ENCODE data around the gene KRABD2.

Gene KRABD2

DNA sequence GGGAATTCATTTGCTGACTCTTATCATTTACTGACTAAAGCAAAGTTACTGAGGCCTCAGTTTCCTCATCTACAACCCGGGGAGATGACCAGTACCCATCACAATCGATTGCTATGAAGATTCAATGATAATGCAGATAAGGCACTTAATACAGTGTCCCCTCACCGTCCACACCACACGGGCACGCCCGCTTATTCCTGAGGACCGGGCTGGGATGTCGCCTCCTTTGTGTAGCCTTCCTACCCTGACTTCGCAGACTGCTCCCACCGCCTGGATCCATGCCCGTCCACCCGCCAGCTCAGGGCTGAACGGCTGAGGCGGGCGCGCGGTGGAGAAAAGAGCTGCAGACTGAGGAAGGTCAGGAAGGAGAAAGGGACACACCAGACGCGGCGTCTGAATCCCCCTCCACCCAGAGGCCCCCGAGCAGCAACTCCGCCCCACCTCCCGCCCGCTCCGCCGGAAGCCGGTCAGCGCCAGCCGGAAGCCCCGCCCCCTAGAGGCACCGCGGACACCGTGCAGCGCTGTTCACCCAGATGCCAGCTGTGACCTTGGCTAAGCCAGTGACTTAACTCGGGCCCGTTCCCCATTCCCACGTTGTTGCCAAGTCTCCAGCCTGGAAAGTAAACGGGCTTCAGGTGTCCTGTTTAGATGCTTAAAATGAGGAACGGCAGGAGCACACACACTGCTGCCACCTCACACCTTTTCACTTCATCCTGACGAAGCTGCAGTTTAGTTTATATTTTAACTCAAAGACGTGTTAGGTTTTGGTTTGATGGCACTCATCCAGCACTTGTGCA is at the start of gene KRABD2:
KRABD2 (minus strand) TSS at position 434 of the 797 bp plus-strand sequence.
- Mint-ChIP-seq H3K27ac (peak within 1 kb of the TSS; percentile 71), H3K9me3 (no peaks in the 10 kb centered on the region), H3K27me3 (ENCODE audit: low read depth) (no peaks in the 10 kb centered on the region), H3K36me3 (ENCODE audit: low read depth) (peaks cover 44% of the 10 kb centered on the region), H3K4me1 (ENCODE audit: low read depth) (peaks cover 42% of the 10 kb centered on the region), H3K4me3 (peak within 1 kb of the TSS; percentile 87)

GRCh38 chr17:8421571-8421970 is 45.1 kb upstream of the KRABD2 start:
- Mint-ChIP-seq H3K27me3 (ENCODE audit: low read depth) (peaks cover 45% of the 10 kb centered on the region), H3K4me3 (no peak overlapping the region), H3K27ac (no peak overlapping the region), H3K4me1 (ENCODE audit: low read depth) (no peaks in the 10 kb centered on the region), H3K36me3 (ENCODE audit: low read depth) (no peaks in the 10 kb centered on the region), H3K9me3 (no peaks in the 10 kb centered on the region)

- Mint-ChIP-seq H3K4me3 (no peak overlapping the region), H3K9me3 (no peaks in the 10 kb centered on the region), H3K4me1 (ENCODE audit: low read depth) (no peaks in the 10 kb centered on the region), H3K27ac (no peak overlapping the region), H3K27me3 (ENCODE audit: low read depth) (peaks cover 53% of the 10 kb centered on the region), H3K36me3 (ENCODE audit: low read depth) (no peaks in the 10 kb centered on the region)
These were observed 43.8 kb upstream of the KRABD2 start for GRCh38 chr17:8420041-8420934.

GRCh38 chr17:8419305-8419704 is 42.8 kb upstream of the KRABD2 start:
- Mint-ChIP-seq H3K4me1 (ENCODE audit: low read depth) (no peaks in the 10 kb centered on the region), H3K27me3 (ENCODE audit: low read depth) (peaks cover 50% of the 10 kb centered on the region), H3K9me3 (no peaks in the 10 kb centered on the region), H3K36me3 (ENCODE audit: low read depth) (no peaks in the 10 kb centered on the region), H3K27ac (no peak overlapping the region), H3K4me3 (no peak overlapping the region)

- H3K27ac Mint-ChIP-seq, result no peak overlapping the region
- no peak overlapping the region for H3K4me3 Mint-ChIP-seq
- H3K4me1 Mint-ChIP-seq (ENCODE audit: low read depth), result peaks cover 1% of the 10 kb centered on the region
- no peaks in the 10 kb centered on the region for H3K9me3 Mint-ChIP-seq
- H3K27me3 Mint-ChIP-seq (ENCODE audit: low read depth), result peaks cover 52% of the 10 kb centered on the region
- H3K36me3 Mint-ChIP-seq (ENCODE audit: low read depth), result no peaks in the 10 kb centered on the region
These were observed 42.0 kb upstream of the KRABD2 start for GRCh38 chr17:8418471-8418870.

GRCh38 chr17:8417806-8418205 is 41.3 kb upstream of the KRABD2 start:
- no peak overlapping the region for H3K4me3 Mint-ChIP-seq
- H3K9me3 Mint-ChIP-seq, result no peaks in the 10 kb centered on the region
- no peak overlapping the region for H3K27ac Mint-ChIP-seq
- peaks cover 56% of the 10 kb centered on the region for H3K27me3 Mint-ChIP-seq (ENCODE audit: low read depth)
- peaks cover 3% of the 10 kb centered on the region for H3K4me1 Mint-ChIP-seq (ENCODE audit: low read depth)
- H3K36me3 Mint-ChIP-seq (ENCODE audit: low read depth), result no peaks in the 10 kb centered on the region

GRCh38 chr17:8413938-8414337 is 37.4 kb upstream of the KRABD2 start:
- Mint-ChIP-seq H3K4me3 (no peak overlapping the region), H3K27ac (no peak overlapping the region), H3K4me1 (ENCODE audit: low read depth) (peaks cover 8% of the 10 kb centered on the region), H3K27me3 (ENCODE audit: low read depth) (peaks cover 56% of the 10 kb centered on the region), H3K9me3 (no peaks in the 10 kb centered on the region), H3K36me3 (ENCODE audit: low read depth) (no peaks in the 10 kb centered on the region)

DNA sequence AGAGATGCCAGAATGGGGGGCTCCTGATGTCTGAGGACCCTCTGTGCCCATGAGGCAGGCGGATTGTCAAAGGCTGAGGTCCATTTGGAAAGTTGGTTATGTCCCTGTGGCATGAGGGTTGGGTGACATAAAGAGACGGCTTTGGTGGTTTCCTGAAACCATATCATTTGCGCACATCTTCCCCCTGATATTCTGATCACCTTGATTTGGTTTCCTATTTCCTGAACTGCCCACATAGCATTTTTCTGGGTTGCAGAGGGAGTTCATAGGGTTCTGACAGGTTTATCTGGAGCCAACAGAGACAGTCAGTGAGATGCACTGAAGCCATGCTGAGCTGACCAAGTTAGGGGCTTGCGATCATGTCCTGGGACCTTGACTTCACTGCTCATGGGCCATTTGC is 36.8 kb upstream of the KRABD2 start:
- H3K4me3 Mint-ChIP-seq, result no peak overlapping the region
- no peak overlapping the region for H3K27ac Mint-ChIP-seq
- no peaks in the 10 kb centered on the region for H3K9me3 Mint-ChIP-seq

DNA sequence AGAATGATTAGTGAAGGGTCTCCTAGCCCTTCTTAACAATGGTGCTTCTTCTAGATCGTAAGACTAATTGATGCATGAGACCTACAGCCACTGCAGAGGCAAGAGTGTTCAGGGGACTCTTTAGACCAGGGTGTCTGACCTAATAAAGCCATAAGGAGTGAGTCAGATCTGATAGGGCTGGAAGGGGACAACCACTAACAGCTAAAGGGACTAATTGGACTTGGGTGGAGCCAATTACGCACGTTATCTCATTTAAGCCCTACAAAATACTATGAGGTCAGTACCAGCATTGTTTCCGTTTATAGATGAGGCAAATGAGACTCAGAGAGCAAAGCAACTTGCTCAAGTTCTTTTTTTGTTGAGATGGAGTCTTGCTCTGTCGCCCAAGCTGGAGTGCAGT is 35.6 kb upstream of the KRABD2 start:
- Mint-ChIP-seq H3K27ac (no peak overlapping the region), H3K36me3 (ENCODE audit: low read depth) (no peaks in the 10 kb centered on the region), H3K4me1 (ENCODE audit: low read depth) (peaks cover 8% of the 10 kb centered on the region), H3K4me3 (no peak overlapping the region), H3K9me3 (no peaks in the 10 kb centered on the region), H3K27me3 (ENCODE audit: low read depth) (peaks cover 39% of the 10 kb centered on the region)

More for the DNA sequence above, 36.8 kb upstream of the KRABD2 start:
- no peaks in the 10 kb centered on the region for H3K36me3 Mint-ChIP-seq (ENCODE audit: low read depth)
- peaks cover 51% of the 10 kb centered on the region for H3K27me3 Mint-ChIP-seq (ENCODE audit: low read depth)
- H3K4me1 Mint-ChIP-seq (ENCODE audit: low read depth), result peaks cover 8% of the 10 kb centered on the region

- Mint-ChIP-seq H3K27me3 (ENCODE audit: low read depth) (peaks cover 30% of the 10 kb centered on the region), H3K27ac (no peak overlapping the region), H3K4me3 (no peak overlapping the region), H3K4me1 (ENCODE audit: low read depth) (peaks cover 8% of the 10 kb centered on the region), H3K36me3 (ENCODE audit: low read depth) (no peaks in the 10 kb centered on the region), H3K9me3 (no peaks in the 10 kb centered on the region)
These were observed 34.4 kb upstream of the KRABD2 start for GRCh38 chr17:8410883-8411238.

DNA sequence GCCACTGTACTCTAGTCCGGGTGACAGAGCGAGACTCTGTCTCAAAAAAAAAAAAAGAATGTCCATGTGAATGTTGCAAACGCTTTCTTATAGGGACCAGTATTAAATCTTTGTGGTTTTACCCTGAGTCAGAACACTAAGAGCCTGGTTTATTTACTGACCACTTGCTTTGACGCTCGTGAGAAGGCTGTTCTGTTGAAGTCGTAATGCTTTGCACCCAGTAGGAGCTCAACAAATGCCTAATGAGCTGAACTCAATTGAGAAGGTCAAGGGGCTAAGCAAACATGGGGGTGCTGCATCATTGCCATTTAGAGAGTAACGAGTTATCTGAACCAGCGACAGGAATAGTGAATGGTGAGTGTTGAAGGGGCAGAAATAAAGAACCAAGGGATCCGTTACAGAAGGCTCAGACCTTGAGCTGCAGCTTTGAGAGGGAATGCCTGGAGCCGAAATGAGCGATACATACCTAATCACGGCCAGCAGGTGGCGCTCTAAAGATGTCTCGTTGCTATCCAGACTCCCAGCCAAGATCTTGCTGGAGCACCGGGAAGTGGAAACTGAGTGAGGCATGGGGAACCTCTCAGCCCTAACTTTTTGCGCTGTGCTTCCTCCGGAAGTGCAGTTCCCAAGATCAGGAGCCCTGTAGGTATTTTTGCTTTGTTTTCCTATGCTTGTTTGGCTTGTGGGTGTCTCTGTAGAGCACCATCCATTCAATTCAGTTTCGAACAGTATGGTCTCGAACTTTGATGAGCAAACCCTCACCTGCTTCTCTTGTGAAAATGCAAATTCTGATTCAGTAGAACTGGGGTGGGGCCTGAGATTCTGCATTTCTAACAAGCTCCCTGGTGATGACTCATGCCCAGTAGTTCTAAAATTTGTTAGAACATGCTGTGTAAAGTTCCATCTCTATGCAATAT is 33.7 kb upstream of the KRABD2 start:
- no peak overlapping the region for H3K4me3 Mint-ChIP-seq
- peaks cover 8% of the 10 kb centered on the region for H3K4me1 Mint-ChIP-seq (ENCODE audit: low read depth)
- no peaks in the 10 kb centered on the region for H3K36me3 Mint-ChIP-seq (ENCODE audit: low read depth)

GRCh38 chr17:8408371-8408770 is 31.9 kb upstream of the KRABD2 start:
- Mint-ChIP-seq H3K9me3 (no peaks in the 10 kb centered on the region), H3K36me3 (ENCODE audit: low read depth) (no peaks in the 10 kb centered on the region), H3K27me3 (ENCODE audit: low read depth) (peaks cover 27% of the 10 kb centered on the region), H3K4me1 (ENCODE audit: low read depth) (peaks cover 6% of the 10 kb centered on the region), H3K4me3 (no peak overlapping the region), H3K27ac (no peak overlapping the region)

More for the DNA sequence above, 33.7 kb upstream of the KRABD2 start:
- no peaks in the 10 kb centered on the region for H3K9me3 Mint-ChIP-seq
- H3K27ac Mint-ChIP-seq, result no peak overlapping the region
- peaks cover 29% of the 10 kb centered on the region for H3K27me3 Mint-ChIP-seq (ENCODE audit: low read depth)

GRCh38 chr17:8406174-8406573 is 29.7 kb upstream of the KRABD2 start:
- no peaks in the 10 kb centered on the region for H3K9me3 Mint-ChIP-seq
- H3K27ac Mint-ChIP-seq, result no peak overlapping the region
- H3K4me1 Mint-ChIP-seq (ENCODE audit: low read depth), result peaks cover 5% of the 10 kb centered on the region
- H3K4me3 Mint-ChIP-seq, result no peak overlapping the region
- no peaks in the 10 kb centered on the region for H3K36me3 Mint-ChIP-seq (ENCODE audit: low read depth)
- peaks cover 12% of the 10 kb centered on the region for H3K27me3 Mint-ChIP-seq (ENCODE audit: low read depth)

GRCh38 chr17:8405499-8406016 is 29.1 kb upstream of the KRABD2 start:
- Mint-ChIP-seq H3K27me3 (ENCODE audit: low read depth) (peaks cover 13% of the 10 kb centered on the region), H3K9me3 (no peaks in the 10 kb centered on the region), H3K4me1 (ENCODE audit: low read depth) (peaks cover 5% of the 10 kb centered on the region), H3K4me3 (no peak overlapping the region), H3K27ac (no peak overlapping the region), H3K36me3 (ENCODE audit: low read depth) (no peaks in the 10 kb centered on the region)
